HUES64 (cell line): Measurements from ENCODE around the gene FSTL4.
"Not testable (repeated sequence)": the region's sequence is repeated elsewhere in the genome, so short reads cannot be mapped to it uniquely, and the experiment has no call there.

Source experiments
- H3K27ac ChIP-seq: 2 replicates; pipeline ENCODE4 v1.7.0; 2013; ENCODE audit warnings: low read depth, low read length, inconsistent platforms
- H3K27me3 ChIP-seq: 2 replicates; pipeline ENCODE4 v1.6.1; 2013; ENCODE audit warnings: mild to moderate bottlenecking, low read length; ENCODE audit not compliant: insufficient read depth
- H3K36me3 ChIP-seq: 2 replicates; pipeline ENCODE4 v1.6.1; 2013; ENCODE audit warnings: mild to moderate bottlenecking, low read length; ENCODE audit not compliant: insufficient read depth
- H3K4me1 ChIP-seq: 2 replicates; pipeline ENCODE4 v1.6.1; 2013; ENCODE audit warnings: mild to moderate bottlenecking, low read length, moderate library complexity; ENCODE audit not compliant: insufficient read depth
- H3K4me3 ChIP-seq: 2 replicates; pipeline ENCODE4 v1.5.1; 2013; ENCODE audit warnings: mild to moderate bottlenecking, low read length, moderate library complexity
- H3K9ac ChIP-seq: 2 replicates; pipeline ENCODE4 v1.6.1; 2013; ENCODE audit warnings: mild to moderate bottlenecking, low read depth, low read length
- H3K9me3 ChIP-seq: 2 replicates; pipeline ENCODE4 v1.6.1; 2013; ENCODE audit warnings: low read depth, low read length; ENCODE audit not compliant: insufficient read depth
- WGBS: fragments of 150-250, 120-280 bp; methylation state at CpG from one replicate; pipeline ENCODE4 v1.1.7; 2013; ENCODE audit warnings: missing lambda C conversion rate; 5-methylcytosine and 5-hydroxymethylcytosine counted together

Gene FSTL4

GRCh38 chr5:133179405-133179804, 432.9 kb downstream of the FSTL4 start:
- Histone ChIP-seq H3K4me3 (no peak overlapping the region), H3K9ac (no peak overlapping the region), H3K9me3 (no peaks in the 10 kb centered on the region), H3K36me3 (no peaks in the 10 kb centered on the region), H3K27me3 (no peaks in the 10 kb centered on the region), H3K4me1 (no peaks in the 10 kb centered on the region), H3K27ac (no peak overlapping the region)

DNA sequence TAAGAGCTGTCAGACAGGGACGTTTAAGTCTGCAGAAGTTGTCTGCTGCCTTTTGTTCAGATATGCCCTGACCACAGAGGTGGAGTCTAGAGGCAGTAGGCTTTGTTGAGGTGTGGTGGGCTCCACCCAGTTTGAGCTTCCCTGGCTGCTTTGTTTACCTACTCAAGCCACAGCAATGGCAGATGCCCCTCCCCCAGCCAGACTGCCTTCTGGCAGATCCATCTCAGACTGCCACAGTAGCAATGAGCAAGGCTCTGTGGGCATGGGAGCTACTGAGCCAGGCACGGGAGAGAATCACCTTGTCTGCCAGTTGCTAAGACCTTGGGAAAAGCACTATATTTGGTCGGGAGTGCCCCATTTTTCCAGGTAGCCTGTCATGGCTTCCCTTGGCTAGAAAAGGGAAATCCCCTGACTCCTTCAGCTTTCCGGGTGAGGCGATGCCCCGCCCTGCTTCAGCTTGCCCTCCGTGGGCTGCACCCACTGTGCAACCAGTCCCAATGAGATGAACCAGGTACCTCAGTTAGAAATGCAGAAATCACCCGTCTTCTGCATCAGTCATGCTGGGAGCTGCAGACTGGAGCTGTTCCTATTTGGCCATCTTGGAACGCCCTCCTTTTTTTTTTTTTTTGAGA, 441.5 kb downstream of the FSTL4 start:
- H3K9me3 ChIP-seq, H3K4me3 ChIP-seq, H3K4me1 ChIP-seq, H3K36me3 ChIP-seq, H3K27me3 ChIP-seq, H3K9ac ChIP-seq, H3K27ac ChIP-seq: not testable (repeated sequence)
- 83% methylated on average over 9 of the region's 9 CpGs for WGBS

- Histone ChIP-seq H3K36me3 (no peaks in the 10 kb centered on the region), H3K4me3 (no peak overlapping the region), H3K4me1 (no peaks in the 10 kb centered on the region), H3K9me3 (no peaks in the 10 kb centered on the region), H3K27ac (no peak overlapping the region), H3K27me3 (no peaks in the 10 kb centered on the region), H3K9ac (no peak overlapping the region)
- WGBS: 97% methylated on average over 1 of the region's 2 CpGs
Measured at GRCh38 chr5:133164759-133165158, 447.6 kb downstream of the FSTL4 start.

- Histone ChIP-seq H3K9me3 (no peaks in the 10 kb centered on the region), H3K36me3 (no peaks in the 10 kb centered on the region), H3K4me1 (no peaks in the 10 kb centered on the region), H3K4me3 (no peak overlapping the region), H3K27me3 (no peaks in the 10 kb centered on the region), H3K27ac (no peak overlapping the region), H3K9ac (no peak overlapping the region)
- 90% methylated on average over 3 of the region's 3 CpGs for WGBS
Measured at GRCh38 chr5:133163839-133164238, 448.5 kb downstream of the FSTL4 start.

DNA sequence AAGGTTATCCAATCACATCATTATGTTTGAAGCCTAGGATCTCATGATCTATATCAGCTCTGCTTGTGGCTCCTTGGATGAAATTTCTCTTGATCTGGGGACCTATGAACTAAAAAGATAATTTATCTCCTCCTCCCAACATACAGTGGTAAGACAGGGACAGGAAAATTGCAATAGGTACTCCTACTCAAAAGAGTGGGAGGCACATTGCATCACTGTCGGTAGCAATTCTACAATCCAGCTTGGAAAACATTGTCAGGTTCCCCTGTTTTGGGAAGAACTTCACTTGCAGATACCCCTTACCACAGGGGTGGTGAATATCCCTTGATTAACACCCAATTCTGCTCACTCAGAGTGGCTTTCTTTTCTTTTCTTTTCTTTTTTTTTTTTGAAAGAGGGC, 452.8 kb downstream of the FSTL4 start:
- H3K9me3 ChIP-seq: no peaks in the 10 kb centered on the region
- no peaks in the 10 kb centered on the region for H3K4me1 ChIP-seq
- H3K9ac ChIP-seq: no peak overlapping the region
- H3K4me3 ChIP-seq: no peak overlapping the region
- H3K36me3 ChIP-seq: no peaks in the 10 kb centered on the region
- H3K27ac ChIP-seq: no peak overlapping the region
- no peaks in the 10 kb centered on the region for H3K27me3 ChIP-seq
- WGBS: 98% methylated on average over 1 of the region's 1 CpG

GRCh38 chr5:133155326-133155969, 456.9 kb downstream of the FSTL4 start:
- Histone ChIP-seq H3K27me3 (no peaks in the 10 kb centered on the region), H3K36me3 (no peaks in the 10 kb centered on the region), H3K9me3 (no peaks in the 10 kb centered on the region), H3K4me1 (no peaks in the 10 kb centered on the region), H3K9ac (no peak overlapping the region), H3K4me3 (no peak overlapping the region), H3K27ac (no peak overlapping the region)
- WGBS: 93% methylated on average over 4 of the region's 4 CpGs

- H3K36me3 ChIP-seq: no peaks in the 10 kb centered on the region
- H3K4me3 ChIP-seq: no peak overlapping the region
- H3K9ac ChIP-seq: no peak overlapping the region
- 93% methylated on average over 11 of the region's 12 CpGs for WGBS
- no peak overlapping the region for H3K27ac ChIP-seq
- H3K4me1 ChIP-seq: no peaks in the 10 kb centered on the region
- H3K27me3 ChIP-seq: no peaks in the 10 kb centered on the region
- H3K9me3 ChIP-seq: no peaks in the 10 kb centered on the region
Measured at GRCh38 chr5:133154274-133155075, 457.9 kb downstream of the FSTL4 start.

GRCh38 chr5:133150909-133151544, 461.3 kb downstream of the FSTL4 start:
- no peaks in the 10 kb centered on the region for H3K9me3 ChIP-seq
- no peak overlapping the region for H3K27ac ChIP-seq
- 96% methylated on average over 6 of the region's 6 CpGs for WGBS
- no peaks in the 10 kb centered on the region for H3K36me3 ChIP-seq
- no peak overlapping the region for H3K4me3 ChIP-seq
- H3K9ac ChIP-seq: no peak overlapping the region
- no peaks in the 10 kb centered on the region for H3K27me3 ChIP-seq
- H3K4me1 ChIP-seq: peaks cover 3% of the 10 kb centered on the region; the same call in 1 of the 2 replicates

- Histone ChIP-seq H3K9me3 (no peaks in the 10 kb centered on the region), H3K27me3 (no peaks in the 10 kb centered on the region), H3K4me3 (no peak overlapping the region), H3K27ac (no peak overlapping the region), H3K36me3 (no peaks in the 10 kb centered on the region), H3K9ac (no peak overlapping the region), H3K4me1 (peaks cover 3% of the 10 kb centered on the region; the same call in 1 of the 2 replicates)
- over 99% methylated on average over 4 of the region's 4 CpGs for WGBS
Measured at GRCh38 chr5:133149345-133149744, 463.0 kb downstream of the FSTL4 start.

GRCh38 chr5:133147815-133148567, 464.4 kb downstream of the FSTL4 start:
- Histone ChIP-seq H3K9me3 (0 out of 2 replicates have a peak, but pooled peaks cover 5% of the 10 kb centered on the region), H3K36me3 (no peaks in the 10 kb centered on the region), H3K9ac (no peak overlapping the region), H3K27ac (no peak overlapping the region), H3K27me3 (no peaks in the 10 kb centered on the region), H3K4me1 (peaks cover 3% of the 10 kb centered on the region; the same call in 1 of the 2 replicates), H3K4me3 (no peak overlapping the region)
- 81% methylated on average over 7 of the region's 7 CpGs for WGBS
